HG02852 (cell line): ENCODE data around the gene KLRK1.
"Not testable (repeated sequence)": the region's sequence is repeated elsewhere in the genome, so short reads cannot be mapped to it uniquely, and the experiment has no call there.

ENCODE experiments used
- ATAC-seq: cut with Tn5 transposase; IDR thresholded peaks from one replicate; pipeline ENCODE4 v1.9.1; 2021; ENCODE audit warnings: mild to moderate bottlenecking, moderate library complexity; ENCODE audit not compliant: unreplicated experiment

KLRK1 gene

DNA sequence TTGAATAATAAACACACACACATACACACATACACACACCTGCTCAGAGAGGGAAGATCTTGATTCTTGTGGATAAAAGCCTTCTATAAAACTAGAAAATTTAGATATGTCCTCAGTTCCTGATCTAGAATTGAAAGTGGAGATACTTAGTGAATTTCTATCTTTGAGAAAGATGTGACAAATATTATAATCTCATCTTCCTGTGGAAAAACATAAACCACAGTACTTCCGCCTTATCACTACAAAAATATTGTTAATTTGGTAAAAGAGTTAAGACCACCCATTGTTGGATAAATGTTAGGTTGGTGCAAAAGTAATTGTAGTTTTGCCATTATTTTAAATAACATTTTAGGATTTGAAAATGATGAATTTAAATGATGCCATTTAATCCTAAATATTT, at the start of gene KLRK1:
Gene KLRK1, minus strand, starts transcription at position 138 of the 400 bp plus-strand sequence. CDS start 1,231 bp downstream, outside the sequence.
- ATAC-seq = no peak

DNA sequence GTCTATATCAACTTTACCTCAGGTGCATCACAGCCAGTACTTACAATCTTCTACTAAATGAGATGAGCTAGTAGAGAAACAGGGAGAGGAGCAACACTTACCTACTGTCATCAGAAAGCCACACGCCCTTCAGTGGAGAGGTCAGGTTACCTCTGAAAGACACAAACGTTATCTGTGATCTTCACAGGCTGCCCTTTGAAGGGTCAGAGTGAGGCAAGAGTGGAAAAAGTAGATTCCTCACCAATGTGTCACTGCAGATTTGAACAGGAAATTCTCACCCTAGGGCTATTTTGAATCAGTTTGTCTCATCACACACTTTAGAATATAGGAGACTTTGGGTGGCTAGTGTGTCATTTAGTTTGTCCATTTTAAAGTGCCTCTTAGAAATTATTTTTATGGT, 47.8 kb upstream of the KLRK1 start:
- not testable (repeated sequence) for ATAC-seq

- ATAC-seq = not testable (repeated sequence)
Observed at GRCh38 chr12:10435816-10436215, 46.0 kb upstream of the KLRK1 start, which contains the start of gene KLRC2. TSS of gene KLRC2 (minus strand) at chr12:10436010. CDS start at chr12:10435986, 24 bp downstream.

- not testable (repeated sequence) for ATAC-seq
Observed at GRCh38 chr12:10430623-10431022, 40.8 kb upstream of the KLRK1 start.

GRCh38 chr12:10425938-10426337, 36.1 kb upstream of the KLRK1 start:
- ATAC-seq = not testable (repeated sequence)

DNA sequence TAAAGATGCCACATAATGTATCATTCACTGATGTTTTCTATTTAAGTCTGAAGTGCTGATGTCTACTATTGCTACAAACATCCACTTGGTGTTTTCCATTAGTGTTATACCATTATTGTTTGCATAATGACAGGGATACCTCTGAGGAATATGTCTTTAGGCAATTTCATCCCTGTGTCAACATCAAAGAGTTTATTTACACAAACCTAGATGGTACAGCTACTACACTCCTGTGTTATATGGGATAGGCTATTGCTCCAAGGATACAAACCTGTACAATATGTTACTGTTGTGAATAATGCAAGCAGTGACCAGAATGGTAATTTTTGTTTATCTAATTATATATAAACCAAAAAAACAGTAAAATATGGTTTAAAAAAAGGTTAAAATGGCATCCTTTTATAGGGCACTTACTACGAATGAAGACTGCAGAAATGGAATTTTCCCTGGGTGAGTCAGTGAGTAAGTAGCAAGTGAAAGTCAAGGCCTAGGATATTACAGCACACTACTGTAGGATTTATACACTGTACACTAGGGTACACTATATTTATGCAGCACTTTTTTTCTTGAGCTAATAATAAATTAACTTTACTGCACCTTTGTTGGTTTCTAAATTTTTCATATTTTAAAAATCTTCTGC, 34.5 kb upstream of the KLRK1 start:
- not testable (repeated sequence) for ATAC-seq

- ATAC-seq = not testable (repeated sequence)
Observed at GRCh38 chr12:10422159-10422558, 32.3 kb upstream of the KLRK1 start.

DNA sequence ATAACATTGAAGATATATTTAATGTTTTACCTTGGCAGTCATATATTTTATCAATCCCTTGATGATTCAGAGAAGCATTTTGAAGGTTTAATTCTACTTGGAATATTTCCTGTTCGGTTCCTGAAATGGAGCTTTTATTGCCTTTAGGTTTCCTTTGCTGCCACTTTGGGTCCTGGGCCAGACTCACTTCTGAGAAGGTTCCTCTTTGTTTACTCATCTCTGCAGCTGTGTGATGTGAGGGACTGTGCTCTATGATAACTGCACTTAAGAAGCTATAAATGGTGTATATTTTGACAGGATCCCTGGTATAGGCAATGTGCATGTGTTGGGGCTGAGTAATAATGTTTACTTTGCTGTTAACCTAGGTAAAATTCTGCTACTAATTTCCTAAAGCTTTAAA, 30.5 kb upstream of the KLRK1 start, which contains the start of gene KLRC3:
Gene KLRC3, minus strand, starts transcription at position 262 of the 400 bp plus-strand sequence. Its CDS starts 45 bp downstream, at position 217.
- not testable (repeated sequence) for ATAC-seq

- ATAC-seq = no peak
Observed at GRCh38 chr12:10409392-10409791, 19.6 kb upstream of the KLRK1 start, which contains the start of gene KLRC4. TSS of gene KLRC4 (minus strand) at chr12:10409757. CDS start at chr12:10409575, 182 bp downstream.

GRCh38 chr12:10408842-10409241, 19.0 kb upstream of the KLRK1 start:
- ATAC-seq = no peak

GRCh38 chr12:10406725-10407124, 16.9 kb upstream of the KLRK1 start:
- no peak for ATAC-seq

DNA sequence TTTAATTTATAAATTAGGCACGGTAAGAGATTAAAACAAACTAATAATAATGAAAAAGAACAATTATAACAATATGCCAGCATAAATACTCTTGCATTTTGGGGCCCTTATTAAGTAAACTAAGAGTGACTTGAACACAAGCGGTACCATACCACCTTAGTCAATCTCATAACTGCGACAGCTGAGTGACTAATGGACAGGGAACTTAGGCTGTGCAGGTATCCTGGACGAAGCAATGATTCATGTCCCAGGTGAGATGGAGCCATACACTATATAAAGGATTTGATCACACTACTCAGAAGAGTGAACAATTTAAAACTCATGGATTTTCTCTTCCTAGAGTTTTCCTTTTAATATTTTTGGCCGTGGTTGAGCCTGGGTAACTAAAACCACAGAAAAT, 15.5 kb upstream of the KLRK1 start:
- no peak for ATAC-seq

GRCh38 chr12:10404798-10405197, 15.0 kb upstream of the KLRK1 start:
- no peak for ATAC-seq

DNA sequence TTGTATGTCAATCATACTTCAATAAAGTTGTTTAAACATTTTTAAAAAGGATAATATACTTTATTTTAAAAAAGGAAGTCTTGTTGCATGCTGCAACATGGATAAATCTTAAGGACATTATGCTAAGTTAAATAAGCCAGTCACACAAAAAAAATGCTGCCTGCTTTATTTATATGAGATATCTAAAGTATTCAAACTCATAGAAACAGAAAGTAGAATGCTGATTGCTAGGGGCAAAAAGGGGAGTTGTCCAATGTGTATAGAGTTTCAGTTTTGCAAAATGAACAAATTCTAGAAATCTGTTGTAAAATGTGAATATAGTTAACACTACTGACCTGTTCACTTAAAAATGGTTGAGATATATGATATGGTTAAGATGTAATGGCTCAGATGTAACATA, 11.0 kb upstream of the KLRK1 start:
- ATAC-seq = no peak

- no peak for ATAC-seq
Observed at GRCh38 chr12:10398168-10398567, 8.3 kb upstream of the KLRK1 start.

- ATAC-seq = no peak
Observed at GRCh38 chr12:10397296-10397695, 7.5 kb upstream of the KLRK1 start.

- not testable (repeated sequence) for ATAC-seq
Observed at GRCh38 chr12:10396176-10396575, 6.3 kb upstream of the KLRK1 start.

- peak; percentile 84 for ATAC-seq
Observed at GRCh38 chr12:10395390-10395998, 5.7 kb upstream of the KLRK1 start.

DNA sequence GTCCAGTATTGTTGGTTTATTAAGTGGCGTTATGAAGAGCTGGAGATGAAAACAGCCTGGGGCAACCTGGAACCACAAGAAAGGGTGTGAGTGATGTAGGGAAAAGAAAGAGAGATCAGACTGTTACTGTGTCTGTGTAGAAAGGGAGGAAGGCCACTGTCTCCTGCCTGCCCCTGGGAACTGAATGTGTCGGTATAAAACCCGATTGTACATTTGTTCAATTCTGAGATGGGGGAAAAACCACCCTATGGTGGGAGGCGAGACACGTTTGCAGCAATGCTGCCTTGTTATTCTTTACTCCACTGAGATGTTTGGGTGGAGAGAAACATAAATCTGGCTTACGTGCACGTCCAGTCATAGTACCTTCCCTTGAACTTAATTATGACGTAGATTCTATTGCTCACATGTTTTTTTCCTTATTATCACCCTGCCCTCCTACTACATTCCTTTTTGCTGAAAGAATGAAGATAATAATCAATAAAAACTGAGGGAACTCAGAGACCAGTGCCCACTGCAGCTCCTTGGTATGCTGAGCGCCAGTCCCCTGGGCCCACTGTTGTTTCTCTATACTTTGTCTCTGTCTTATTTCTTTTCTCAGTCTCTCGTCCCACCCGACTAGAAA, 4.8 kb upstream of the KLRK1 start:
- ATAC-seq = not testable (repeated sequence)

DNA sequence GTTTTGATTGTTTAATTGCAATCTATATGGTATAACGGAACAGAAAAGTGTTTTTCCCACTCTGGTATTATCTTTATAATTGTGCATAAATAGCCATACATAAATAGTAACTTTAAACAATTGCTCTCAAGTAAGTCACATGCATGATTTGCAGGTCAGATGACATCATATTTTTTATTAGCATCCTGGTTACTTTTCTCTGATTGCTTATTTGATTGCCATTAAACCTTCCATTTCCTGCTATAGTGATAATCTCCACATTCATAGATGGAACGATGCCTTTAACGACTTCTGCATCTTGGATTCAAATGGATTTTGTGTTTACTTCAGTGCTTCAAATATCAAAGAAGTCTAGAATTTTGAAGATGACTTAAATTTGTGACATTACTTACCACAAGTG, 3.5 kb upstream of the KLRK1 start:
- ATAC-seq = no peak

- ATAC-seq = peak; percentile 57
Observed at GRCh38 chr12:10392394-10392930, 2.6 kb upstream of the KLRK1 start.
